Loucy (cell line): ENCODE results near the gene TSSK6.

Experiments
- H2AFZ ChIP-seq: fragments of 200-600 bp; sonication (generic); 2 replicates; pipeline ENCODE4 v1.6.0; 2016; ENCODE audit warnings: antibody characterized with exemption, mild to moderate bottlenecking, low read length, moderate library complexity
- H3F3A ChIP-seq: fragments of 200-600 bp; 2 replicates; pipeline ENCODE4 v1.6.0; 2016; ENCODE audit warnings: antibody characterized with exemption, low read depth, mild to moderate bottlenecking
- H3K27me3 ChIP-seq: fragments of 200-600 bp; sonication (generic); 2 replicates; pipeline ENCODE4 v1.6.1; 2014; ENCODE audit warnings: low read length, mild to moderate bottlenecking; ENCODE audit not compliant: insufficient read depth, poor library complexity, severe bottlenecking
- H3K36me3 ChIP-seq: fragments of 200-600 bp; sonication (generic); 2 replicates; pipeline ENCODE4 v1.6.1; 2016; ENCODE audit warnings: low read length; ENCODE audit not compliant: insufficient read depth
- H3K4me1 ChIP-seq: fragments of 200-600 bp; sonication (generic); 2 replicates; pipeline ENCODE4 v1.5.1; 2014; ENCODE audit warnings: low read length, mild to moderate bottlenecking; ENCODE audit not compliant: insufficient read depth, poor library complexity, severe bottlenecking
- H3K4me2 ChIP-seq: fragments of 200-600 bp; sonication (generic); 2 replicates; pipeline ENCODE4 v1.6.0; 2014; ENCODE audit warnings: antibody characterized with exemption, low read length, low read depth, mild to moderate bottlenecking; ENCODE audit not compliant: poor library complexity, severe bottlenecking
- H3K4me3 ChIP-seq: fragments of 200-600 bp; sonication (generic); 2 replicates; pipeline ENCODE4 v1.5.1; 2014; ENCODE audit warnings: low read length, mild to moderate bottlenecking, mixed read lengths; ENCODE audit not compliant: poor library complexity, severe bottlenecking
- H3K79me2 ChIP-seq: fragments of 200-600 bp; sonication (generic); 2 replicates; pipeline ENCODE4 v1.6.1; 2014; ENCODE audit warnings: low read length; ENCODE audit not compliant: insufficient read depth
- H3K9ac ChIP-seq: fragments of 200-600 bp; sonication (generic); 2 replicates; pipeline ENCODE4 v1.6.0; 2014; ENCODE audit warnings: mild to moderate bottlenecking, low read depth, low read length, moderate library complexity; ENCODE audit not compliant: poor library complexity, severe bottlenecking
- H3K9me2 ChIP-seq: fragments of 200-600 bp; sonication (generic); replicated peaks from 2 replicates; pipeline ENCODE4 v1.6.1; 2016; ENCODE audit warnings: low read depth, low read length, mixed read lengths
- H3K9me3 ChIP-seq: fragments of 200-600 bp; sonication (generic); 2 replicates; pipeline ENCODE4 v1.6.1; 2014; ENCODE audit warnings: mild to moderate bottlenecking, antibody characterized with exemption, low read length, low read depth; ENCODE audit not compliant: insufficient read depth
- H4K20me1 ChIP-seq: fragments of 200-600 bp; sonication (generic); 2 replicates; pipeline ENCODE4 v1.6.0; 2014; ENCODE audit warnings: antibody characterized with exemption, low read length, mild to moderate bottlenecking; ENCODE audit not compliant: insufficient read depth, poor library complexity, severe bottlenecking
- EZH2phosphoT487 ChIP-seq: fragments of 200-600 bp; IDR thresholded peaks from 2 replicates; pipeline ENCODE4 v1.6.1; 2018; ENCODE audit warnings: antibody characterized with exemption, mild to moderate bottlenecking, moderate library complexity, borderline replicate concordance
- TF ChIP-seq, protein P1 (sequence below): fragments of 200-600 bp; sonication (generic); conservative IDR thresholded peaks from 2 replicates; pipeline ENCODE4 v1.5.1; 2014; ENCODE audit warnings: mild to moderate bottlenecking, antibody characterized with exemption, low read length

The TSSK6 gene

DNA sequence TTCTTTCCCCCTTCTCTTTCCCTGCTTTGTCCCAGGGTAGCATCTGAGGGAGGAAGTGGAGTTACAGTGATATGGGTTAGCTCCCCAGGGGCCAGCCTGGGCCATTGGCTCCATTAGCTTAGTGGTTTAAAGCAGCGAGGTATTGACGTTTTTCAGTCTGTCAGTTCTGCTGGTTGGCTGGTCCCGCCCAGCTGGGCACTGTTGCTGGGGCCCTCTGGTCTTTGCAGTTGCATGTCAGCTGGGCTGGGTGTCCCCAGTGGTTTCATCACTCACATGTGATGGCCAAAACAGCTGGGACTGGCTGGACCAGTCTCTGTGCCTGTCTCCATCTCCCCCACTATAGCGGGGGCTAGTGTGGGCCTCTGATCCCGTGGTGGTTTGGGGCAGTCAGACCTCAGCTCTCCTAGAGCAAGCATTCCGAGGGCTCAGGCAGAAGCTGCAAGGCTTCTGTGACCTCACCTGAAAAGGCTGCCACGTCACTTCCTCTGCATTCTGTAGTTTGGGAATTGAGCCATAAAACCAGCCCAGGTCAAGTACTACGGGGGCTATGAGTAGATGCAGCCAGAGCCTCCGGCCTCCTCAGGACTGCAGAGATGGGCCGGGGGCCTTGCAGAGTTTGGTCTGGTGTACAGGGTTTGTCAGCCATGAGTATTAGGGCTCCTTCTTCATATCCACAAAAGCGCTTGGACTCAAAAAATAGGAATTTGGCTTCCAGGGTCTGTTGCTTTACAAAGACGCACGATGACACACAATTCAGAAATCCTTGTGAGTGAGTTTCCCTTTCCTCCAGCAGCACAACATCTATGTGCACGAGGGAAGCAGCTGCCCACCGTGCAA, 30.0 kb downstream of the TSSK6 start:
- no peaks in the 10 kb centered on the region for H3K27me3 ChIP-seq
- H3K4me3 ChIP-seq: no peak overlapping the region
- H3K79me2 ChIP-seq: peaks cover 86% of the 10 kb centered on the region
- H3K4me1 ChIP-seq: peaks cover 35% of the 10 kb centered on the region
- H3F3A ChIP-seq: peaks cover 8% of the 10 kb centered on the region; the same call in 1 of the 2 replicates
- H2AFZ ChIP-seq: no peak overlapping the region
- no peaks in the 10 kb centered on the region for H3K9me2 ChIP-seq
- H3K4me2 ChIP-seq: no peak overlapping the region
- no peak for TF ChIP-seq EZH2phosphoT487
- TF ChIP-seq, protein P1, sequence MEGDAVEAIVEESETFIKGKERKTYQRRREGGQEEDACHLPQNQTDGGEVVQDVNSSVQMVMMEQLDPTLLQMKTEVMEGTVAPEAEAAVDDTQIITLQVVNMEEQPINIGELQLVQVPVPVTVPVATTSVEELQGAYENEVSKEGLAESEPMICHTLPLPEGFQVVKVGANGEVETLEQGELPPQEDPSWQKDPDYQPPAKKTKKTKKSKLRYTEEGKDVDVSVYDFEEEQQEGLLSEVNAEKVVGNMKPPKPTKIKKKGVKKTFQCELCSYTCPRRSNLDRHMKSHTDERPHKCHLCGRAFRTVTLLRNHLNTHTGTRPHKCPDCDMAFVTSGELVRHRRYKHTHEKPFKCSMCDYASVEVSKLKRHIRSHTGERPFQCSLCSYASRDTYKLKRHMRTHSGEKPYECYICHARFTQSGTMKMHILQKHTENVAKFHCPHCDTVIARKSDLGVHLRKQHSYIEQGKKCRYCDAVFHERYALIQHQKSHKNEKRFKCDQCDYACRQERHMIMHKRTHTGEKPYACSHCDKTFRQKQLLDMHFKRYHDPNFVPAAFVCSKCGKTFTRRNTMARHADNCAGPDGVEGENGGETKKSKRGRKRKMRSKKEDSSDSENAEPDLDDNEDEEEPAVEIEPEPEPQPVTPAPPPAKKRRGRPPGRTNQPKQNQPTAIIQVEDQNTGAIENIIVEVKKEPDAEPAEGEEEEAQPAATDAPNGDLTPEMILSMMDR: no peak
- H4K20me1 ChIP-seq: peaks cover 27% of the 10 kb centered on the region
- H3K36me3 ChIP-seq: peaks cover 40% of the 10 kb centered on the region; the same call in 1 of the 2 replicates
- H3K9me3 ChIP-seq: no peaks in the 10 kb centered on the region
- no peak overlapping the region for H3K9ac ChIP-seq

DNA sequence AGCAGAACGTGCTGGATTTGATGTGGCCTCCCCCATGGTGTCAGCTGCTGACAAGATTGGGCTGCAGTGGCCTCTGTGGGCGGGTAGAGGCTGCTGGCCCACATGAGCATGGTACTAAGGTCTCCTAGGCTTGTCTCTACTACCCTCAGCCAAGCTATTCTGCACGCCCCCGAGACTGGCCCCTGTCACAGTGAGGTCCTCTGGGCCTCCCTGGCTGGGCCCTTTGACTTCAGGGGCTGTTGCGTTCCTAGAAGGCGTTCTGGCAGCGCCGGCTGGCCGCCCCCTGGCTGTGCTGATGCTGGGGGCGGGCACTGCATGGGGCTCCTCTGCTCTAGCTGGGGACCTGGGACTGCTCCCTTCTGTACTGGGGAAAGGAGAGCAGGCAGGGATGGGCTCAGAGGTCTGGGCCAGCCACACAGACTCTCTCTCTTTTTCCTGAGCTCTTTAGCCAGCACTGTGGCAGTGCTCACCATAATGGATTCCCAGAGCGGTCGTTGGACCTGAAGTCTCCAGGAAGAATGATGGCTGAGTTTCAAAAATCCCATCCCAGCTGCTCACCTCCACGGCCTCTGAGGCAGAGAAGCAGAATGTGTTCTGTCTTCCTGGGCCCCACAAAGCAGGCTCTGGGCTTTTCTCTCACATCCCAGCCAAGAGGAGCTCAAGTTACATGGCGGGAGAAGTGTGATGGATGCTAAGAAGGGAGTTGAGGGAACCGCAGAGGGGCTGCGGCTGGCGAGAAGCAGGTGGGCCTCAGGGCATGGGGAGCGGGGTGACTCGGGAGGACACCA, 32.3 kb downstream of the TSSK6 start:
- Histone ChIP-seq H3F3A (no peaks in the 10 kb centered on the region), H3K9me2 (no peaks in the 10 kb centered on the region), H3K9ac (no peak overlapping the region), H3K4me1 (peaks cover 12% of the 10 kb centered on the region), H3K27me3 (no peaks in the 10 kb centered on the region), H3K79me2 (peaks cover 93% of the 10 kb centered on the region), H3K4me2 (no peak overlapping the region), H3K9me3 (no peaks in the 10 kb centered on the region), H3K36me3 (peaks cover 56% of the 10 kb centered on the region; the same call in 1 of the 2 replicates), H2AFZ (no peak overlapping the region), H3K4me3 (no peak overlapping the region), H4K20me1 (peaks cover 32% of the 10 kb centered on the region)
- TF ChIP-seq, protein P1: no peak
- TF ChIP-seq EZH2phosphoT487: no peak

DNA sequence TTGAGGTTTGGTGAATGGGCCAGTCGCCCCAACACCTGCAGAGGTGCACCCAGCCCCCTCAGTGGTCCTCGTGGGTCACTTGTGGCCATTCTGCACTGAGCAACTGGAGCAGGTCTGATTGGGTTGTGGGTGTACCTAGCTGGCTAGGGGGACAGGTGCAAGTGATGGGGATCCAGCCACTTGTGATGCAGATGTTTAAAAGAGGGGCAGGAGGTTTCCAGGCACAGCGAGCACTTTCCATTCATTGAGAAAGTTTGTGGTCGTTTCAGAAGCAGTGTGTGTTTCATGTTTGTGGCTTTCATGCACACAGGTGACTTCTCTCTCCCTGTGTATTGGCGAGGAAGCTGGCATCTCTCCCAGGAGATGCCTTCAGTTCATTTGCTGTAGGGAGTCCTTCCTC, 34.7 kb downstream of the TSSK6 start:
- Histone ChIP-seq H3K9me3 (no peaks in the 10 kb centered on the region), H3K4me2 (no peak overlapping the region), H3K27me3 (no peaks in the 10 kb centered on the region), H3K9ac (no peak overlapping the region), H2AFZ (no peak overlapping the region), H3K4me3 (no peak overlapping the region), H3K36me3 (peaks cover 51% of the 10 kb centered on the region; the same call in 1 of the 2 replicates), H3K9me2 (no peaks in the 10 kb centered on the region), H4K20me1 (peaks cover 43% of the 10 kb centered on the region), H3F3A (no peaks in the 10 kb centered on the region), H3K79me2 (peaks cover 94% of the 10 kb centered on the region), H3K4me1 (peaks cover 9% of the 10 kb centered on the region)
- no peak for TF ChIP-seq EZH2phosphoT487
- TF ChIP-seq, protein P1: no peak
